Measurements from ENCODE around the gene BCDIN3D. TPM values are rescaled to one million over a fixed set of nuclear protein-coding genes. Genes with fewer than 3 reads are reported as not detected.

Gene BCDIN3D
- total RNA-seq, 1 donor from 2014 or later = 5.4 TPM

DNA sequence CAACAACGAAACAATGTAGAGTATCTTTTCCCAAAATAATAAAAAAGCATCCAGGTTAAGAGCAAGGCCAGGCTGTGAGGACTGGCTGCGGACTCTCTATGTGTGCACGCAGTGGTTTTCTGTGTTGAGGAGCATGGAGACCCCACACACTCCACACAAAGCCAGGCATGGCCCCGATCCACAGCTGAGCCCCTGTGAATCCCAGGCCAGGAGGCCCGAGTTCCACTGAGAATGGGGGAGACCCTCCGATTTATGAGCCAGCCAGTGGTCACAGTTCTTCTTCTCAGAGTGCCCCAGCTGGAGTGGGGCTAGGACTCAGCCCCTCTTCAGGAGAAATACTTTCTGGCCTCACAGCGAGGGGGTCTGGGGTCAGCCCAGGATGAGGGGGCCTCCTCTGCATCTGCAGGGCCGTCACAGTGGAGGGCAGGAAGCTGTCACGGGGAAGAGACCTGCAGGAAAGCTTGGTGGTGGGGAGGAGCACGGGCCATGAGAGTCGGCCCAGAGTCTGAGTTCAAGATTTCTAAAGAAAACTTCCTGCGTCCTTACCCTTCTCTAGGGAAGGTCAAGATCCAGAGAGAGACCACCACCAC is 34.8 kb downstream of the BCDIN3D start:
- Histone ChIP-seq H3K4me3 (ENCODE audit: low read depth, low read length) (no peak overlapping the region), H3K27me3 (ENCODE audit: control insufficient read depth, insufficient read depth, low read length) (no peaks in the 10 kb centered on the region), H3K36me3 (ENCODE audit: control insufficient read depth, insufficient read depth, low read length) (no peaks in the 10 kb centered on the region)
- TF ChIP-seq CTCF (IDR thresholded peaks at IDR 0.05; ENCODE audit: insufficient read depth, low read length, poor library complexity, severe bottlenecking) = no peak
- DNase-seq (ENCODE audit: low read depth) = no peak

- TF ChIP-seq CTCF (IDR thresholded peaks at IDR 0.05; ENCODE audit: insufficient read depth, low read length, poor library complexity, severe bottlenecking) = no peak
- Histone ChIP-seq H3K4me3 (ENCODE audit: low read depth, low read length) (no peak overlapping the region), H3K36me3 (ENCODE audit: control insufficient read depth, insufficient read depth, low read length) (no peaks in the 10 kb centered on the region), H3K27me3 (ENCODE audit: control insufficient read depth, insufficient read depth, low read length) (no peaks in the 10 kb centered on the region)
- no peak for DNase-seq (ENCODE audit: low read depth)
Observed at GRCh38 chr12:49806877-49807276, 36.0 kb downstream of the BCDIN3D start.

- no peak for TF ChIP-seq CTCF (IDR thresholded peaks at IDR 0.05; ENCODE audit: insufficient read depth, low read length, poor library complexity, severe bottlenecking)
- H3K36me3 ChIP-seq (ENCODE audit: control insufficient read depth, insufficient read depth, low read length) = no peaks in the 10 kb centered on the region
- H3K27me3 ChIP-seq (ENCODE audit: control insufficient read depth, insufficient read depth, low read length) = no peaks in the 10 kb centered on the region
- no peak for DNase-seq (ENCODE audit: low read depth)
- H3K4me3 ChIP-seq (ENCODE audit: low read depth, low read length) = no peak overlapping the region
Observed at GRCh38 chr12:49806321-49806813, 36.5 kb downstream of the BCDIN3D start.

DNA sequence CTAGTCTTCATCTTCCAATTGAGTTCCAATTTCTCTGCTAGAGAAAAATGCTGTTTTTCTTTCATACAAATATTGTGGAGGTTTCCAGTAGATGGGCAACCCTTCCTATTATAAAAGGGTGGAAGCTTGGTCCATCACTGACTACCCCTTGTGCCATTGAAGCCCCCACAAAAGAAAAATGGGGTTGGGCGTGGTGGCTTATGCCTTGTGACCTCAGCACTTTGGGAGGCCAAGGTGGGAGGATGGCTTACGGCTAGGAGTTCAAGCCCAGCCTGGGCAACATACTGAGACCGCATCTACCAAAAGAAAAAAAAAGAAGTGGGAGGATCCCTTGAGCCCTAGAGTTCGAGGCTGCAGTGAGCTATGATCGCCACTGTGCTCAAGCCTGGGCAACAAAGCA is 37.5 kb downstream of the BCDIN3D start:
- Histone ChIP-seq H3K27me3 (ENCODE audit: control insufficient read depth, insufficient read depth, low read length) (no peaks in the 10 kb centered on the region), H3K36me3 (ENCODE audit: control insufficient read depth, insufficient read depth, low read length) (no peaks in the 10 kb centered on the region), H3K4me3 (ENCODE audit: low read depth, low read length) (no peak overlapping the region)
- DNase-seq (ENCODE audit: low read depth) = no peak
- TF ChIP-seq CTCF (IDR thresholded peaks at IDR 0.05; ENCODE audit: insufficient read depth, low read length, poor library complexity, severe bottlenecking) = no peak

DNA sequence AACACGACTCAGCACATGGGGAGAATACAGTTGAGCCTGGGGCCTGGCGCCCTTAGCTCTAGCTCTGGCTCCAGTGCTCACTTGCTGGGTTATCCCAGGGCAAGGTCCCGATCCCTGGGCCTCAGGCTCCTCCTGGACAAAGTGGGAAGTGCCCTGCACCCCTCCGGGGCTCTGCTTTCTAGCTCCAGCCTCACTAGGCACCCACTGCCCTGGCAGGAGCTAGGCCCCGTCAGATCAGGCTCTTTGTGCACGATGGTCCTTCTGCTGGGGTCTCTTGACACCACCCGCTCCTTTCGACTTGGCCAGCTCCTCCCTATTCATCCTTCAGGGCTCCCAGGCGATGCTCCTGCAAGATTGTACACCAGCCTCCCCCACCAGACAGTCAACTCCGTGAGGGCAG is 38.1 kb downstream of the BCDIN3D start:
- Histone ChIP-seq H3K27me3 (ENCODE audit: control insufficient read depth, insufficient read depth, low read length) (no peaks in the 10 kb centered on the region), H3K36me3 (ENCODE audit: control insufficient read depth, insufficient read depth, low read length) (no peaks in the 10 kb centered on the region), H3K4me3 (ENCODE audit: low read depth, low read length) (no peak overlapping the region)
- TF ChIP-seq CTCF (IDR thresholded peaks at IDR 0.05; ENCODE audit: insufficient read depth, low read length, poor library complexity, severe bottlenecking) = no peak
- no peak for DNase-seq (ENCODE audit: low read depth)
